Measurements from ENCODE around the gene DCD.
"Not testable (repeated sequence)": the region's sequence is repeated elsewhere in the genome, so short reads cannot be mapped to it uniquely, and the experiment has no call there.

The DCD gene, protein sequence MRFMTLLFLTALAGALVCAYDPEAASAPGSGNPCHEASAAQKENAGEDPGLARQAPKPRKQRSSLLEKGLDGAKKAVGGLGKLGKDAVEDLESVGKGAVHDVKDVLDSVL

DNA sequence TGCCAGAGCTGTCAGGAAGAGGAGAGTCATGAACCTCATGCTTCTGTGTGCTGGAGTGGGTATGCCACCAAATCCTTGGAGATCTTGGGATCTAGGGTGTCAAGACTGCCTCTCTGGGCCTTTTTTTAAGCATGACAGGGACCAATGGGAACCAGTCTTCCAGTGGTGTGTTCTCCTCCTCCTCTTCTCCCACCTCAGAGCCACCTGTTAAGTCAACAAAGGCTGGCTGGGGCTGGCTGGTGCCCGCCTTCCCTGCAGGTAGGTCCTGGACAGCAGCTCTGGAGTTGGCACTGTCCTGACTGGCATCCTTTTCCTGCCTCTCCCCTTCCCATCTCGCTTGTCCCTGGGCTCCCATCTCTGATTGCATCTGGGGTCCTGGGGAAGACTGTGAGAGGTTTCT, at the start of gene DCD:
DCD (minus strand) TSS at position 101 of the 400 bp plus-strand sequence; CDS start at position 39, 62 bp downstream.
- H3K27ac Mint-ChIP-seq, result no peak within 1 kb of the TSS
- no peaks in the 10 kb centered on the region for H3K9me3 Mint-ChIP-seq
- no peaks in the 10 kb centered on the region for H3K36me3 Mint-ChIP-seq (ENCODE audit: low read depth)
- H3K4me3 Mint-ChIP-seq, result no peak within 1 kb of the TSS
- H3K4me1 Mint-ChIP-seq (ENCODE audit: low read depth), result no peaks in the 10 kb centered on the region
- H3K27me3 Mint-ChIP-seq (ENCODE audit: low read depth), result peaks cover 39% of the 10 kb centered on the region

DNA sequence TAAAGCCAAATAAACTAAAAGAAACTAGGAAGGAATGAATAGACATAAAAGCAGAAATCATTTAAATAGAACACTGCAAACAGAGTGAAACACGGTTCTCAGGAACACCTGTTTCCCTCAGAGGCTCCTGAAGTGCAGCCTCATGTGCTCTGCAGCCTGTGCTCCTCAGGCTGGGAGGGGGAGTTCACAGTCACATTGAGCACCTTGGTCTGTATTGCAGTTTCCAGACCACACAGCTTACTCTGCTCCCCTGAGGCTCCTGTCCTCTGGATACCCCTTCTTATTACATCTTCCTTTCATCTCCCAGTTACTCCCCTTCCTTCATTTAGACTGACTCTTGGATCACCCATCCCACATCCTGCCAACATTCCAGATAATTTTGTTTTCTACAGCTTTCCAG, 49.7 kb upstream of the DCD start:
- no peaks in the 10 kb centered on the region for H3K9me3 Mint-ChIP-seq
- H3K27me3 Mint-ChIP-seq (ENCODE audit: low read depth), result peaks cover 30% of the 10 kb centered on the region
- H3K4me3 Mint-ChIP-seq, result no peak overlapping the region
- no peaks in the 10 kb centered on the region for H3K36me3 Mint-ChIP-seq (ENCODE audit: low read depth)
- no peak overlapping the region for H3K27ac Mint-ChIP-seq
- H3K4me1 Mint-ChIP-seq (ENCODE audit: low read depth), result no peaks in the 10 kb centered on the region

DNA sequence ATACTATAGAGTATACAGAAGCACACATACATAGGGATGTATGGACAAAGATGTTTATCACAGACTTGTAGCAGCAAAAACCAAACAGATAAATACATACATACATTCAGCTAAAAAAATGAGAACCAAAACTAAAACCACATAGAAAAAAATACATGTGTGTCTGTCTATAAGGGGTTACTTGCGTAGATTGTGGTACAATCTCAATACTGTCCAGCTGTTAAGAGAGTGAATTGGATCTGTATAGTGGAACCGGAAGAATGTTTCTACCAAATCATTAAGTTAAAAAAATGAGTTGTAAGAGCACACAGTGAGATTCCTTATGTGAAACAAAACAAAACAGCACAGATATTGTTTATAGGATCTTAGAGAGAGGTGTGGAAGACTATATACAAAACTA, 44.2 kb upstream of the DCD start:
- H3K36me3 Mint-ChIP-seq (ENCODE audit: low read depth), result no peaks in the 10 kb centered on the region
- H3K27ac Mint-ChIP-seq, result no peak overlapping the region

DNA sequence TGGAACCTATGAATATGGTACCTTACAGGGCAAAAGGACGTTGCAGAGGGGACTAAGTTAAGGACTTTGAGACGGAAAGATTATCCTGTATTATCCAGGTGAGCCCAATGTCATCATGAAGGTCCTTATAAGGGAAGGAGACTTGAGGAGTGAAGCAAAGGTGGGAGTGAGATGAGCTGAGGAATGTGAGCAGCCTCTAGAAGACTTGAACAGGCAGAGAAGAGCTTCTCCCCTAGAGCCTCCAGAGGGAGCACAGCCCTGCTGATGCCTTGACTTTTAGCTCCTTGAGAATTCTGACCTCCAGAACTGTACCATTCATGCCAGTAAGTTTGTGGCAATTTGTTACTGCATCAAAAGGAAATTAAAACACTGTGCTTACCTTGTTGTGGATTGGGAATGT, 41.8 kb upstream of the DCD start:
- H3K4me1 Mint-ChIP-seq (ENCODE audit: low read depth), result no peaks in the 10 kb centered on the region
- no peak overlapping the region for H3K27ac Mint-ChIP-seq
- H3K36me3 Mint-ChIP-seq (ENCODE audit: low read depth), result no peaks in the 10 kb centered on the region
- H3K4me3 Mint-ChIP-seq, result no peak overlapping the region
- H3K9me3 Mint-ChIP-seq, result no peaks in the 10 kb centered on the region
- H3K27me3 Mint-ChIP-seq (ENCODE audit: low read depth), result peaks cover 45% of the 10 kb centered on the region

More for the DNA sequence above, 44.2 kb upstream of the DCD start:
- no peaks in the 10 kb centered on the region for H3K9me3 Mint-ChIP-seq
- H3K4me1 Mint-ChIP-seq (ENCODE audit: low read depth), result no peaks in the 10 kb centered on the region
- no peak overlapping the region for H3K4me3 Mint-ChIP-seq
- peaks cover 48% of the 10 kb centered on the region for H3K27me3 Mint-ChIP-seq (ENCODE audit: low read depth)

DNA sequence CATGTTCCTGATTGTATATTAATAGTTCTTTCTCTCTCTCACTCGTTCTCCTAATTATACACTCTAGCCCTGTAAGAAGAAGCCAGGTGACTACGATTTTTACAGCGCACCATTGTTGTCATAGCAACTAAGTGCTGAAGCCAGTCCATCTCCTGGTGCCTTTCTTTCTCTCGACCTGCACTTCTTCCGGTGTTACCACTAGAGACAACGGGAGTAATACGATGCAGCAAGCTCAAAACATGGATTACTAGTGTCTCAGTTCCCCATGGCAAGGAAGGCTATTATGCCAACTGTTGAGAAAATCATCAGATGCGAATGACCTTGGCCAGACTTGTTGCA, 40.8 kb upstream of the DCD start:
- Mint-ChIP-seq H3K36me3 (ENCODE audit: low read depth) (no peaks in the 10 kb centered on the region), H3K4me1 (ENCODE audit: low read depth) (no peaks in the 10 kb centered on the region), H3K4me3 (no peak overlapping the region), H3K27ac (no peak overlapping the region), H3K27me3 (ENCODE audit: low read depth) (peaks cover 44% of the 10 kb centered on the region), H3K9me3 (no peaks in the 10 kb centered on the region)

DNA sequence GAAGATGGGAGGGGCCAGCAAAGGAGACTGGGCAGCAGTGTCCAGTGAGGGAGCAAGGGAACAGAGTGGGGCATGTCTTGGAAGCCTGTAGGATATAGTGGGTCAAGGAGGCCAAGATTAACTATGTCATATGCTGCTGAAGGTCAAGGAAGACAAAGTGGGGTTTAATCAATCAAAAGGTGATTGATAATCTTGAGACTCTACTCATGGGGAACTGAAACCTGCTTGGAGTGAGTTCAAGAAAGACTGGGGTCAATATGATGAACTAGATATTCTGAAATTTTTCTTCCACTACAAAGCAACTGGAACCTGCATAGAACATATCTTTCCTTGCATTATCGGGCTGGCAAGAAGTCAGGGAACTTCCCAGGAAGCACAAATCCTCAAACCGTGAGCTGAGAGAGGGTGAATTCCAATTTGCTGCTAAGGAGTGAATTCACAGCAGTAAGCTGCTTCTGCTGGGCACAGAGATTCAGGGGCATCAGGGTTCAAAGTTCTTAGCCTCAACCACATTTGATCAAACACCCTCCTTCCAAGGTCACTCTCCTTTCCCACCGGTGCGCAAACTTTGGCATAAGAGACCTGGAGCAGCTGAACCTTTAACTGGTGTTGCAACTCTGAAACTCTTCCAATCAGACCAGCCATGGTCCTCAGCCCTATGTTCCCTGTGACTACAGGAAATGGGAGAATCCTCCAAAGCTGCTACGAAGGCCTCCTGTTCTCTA, 40.3 kb upstream of the DCD start:
- Mint-ChIP-seq H3K27ac (no peak overlapping the region), H3K36me3 (ENCODE audit: low read depth) (no peaks in the 10 kb centered on the region), H3K9me3 (no peaks in the 10 kb centered on the region), H3K27me3 (ENCODE audit: low read depth) (peaks cover 49% of the 10 kb centered on the region), H3K4me1 (ENCODE audit: low read depth) (no peaks in the 10 kb centered on the region), H3K4me3 (no peak overlapping the region)

DNA sequence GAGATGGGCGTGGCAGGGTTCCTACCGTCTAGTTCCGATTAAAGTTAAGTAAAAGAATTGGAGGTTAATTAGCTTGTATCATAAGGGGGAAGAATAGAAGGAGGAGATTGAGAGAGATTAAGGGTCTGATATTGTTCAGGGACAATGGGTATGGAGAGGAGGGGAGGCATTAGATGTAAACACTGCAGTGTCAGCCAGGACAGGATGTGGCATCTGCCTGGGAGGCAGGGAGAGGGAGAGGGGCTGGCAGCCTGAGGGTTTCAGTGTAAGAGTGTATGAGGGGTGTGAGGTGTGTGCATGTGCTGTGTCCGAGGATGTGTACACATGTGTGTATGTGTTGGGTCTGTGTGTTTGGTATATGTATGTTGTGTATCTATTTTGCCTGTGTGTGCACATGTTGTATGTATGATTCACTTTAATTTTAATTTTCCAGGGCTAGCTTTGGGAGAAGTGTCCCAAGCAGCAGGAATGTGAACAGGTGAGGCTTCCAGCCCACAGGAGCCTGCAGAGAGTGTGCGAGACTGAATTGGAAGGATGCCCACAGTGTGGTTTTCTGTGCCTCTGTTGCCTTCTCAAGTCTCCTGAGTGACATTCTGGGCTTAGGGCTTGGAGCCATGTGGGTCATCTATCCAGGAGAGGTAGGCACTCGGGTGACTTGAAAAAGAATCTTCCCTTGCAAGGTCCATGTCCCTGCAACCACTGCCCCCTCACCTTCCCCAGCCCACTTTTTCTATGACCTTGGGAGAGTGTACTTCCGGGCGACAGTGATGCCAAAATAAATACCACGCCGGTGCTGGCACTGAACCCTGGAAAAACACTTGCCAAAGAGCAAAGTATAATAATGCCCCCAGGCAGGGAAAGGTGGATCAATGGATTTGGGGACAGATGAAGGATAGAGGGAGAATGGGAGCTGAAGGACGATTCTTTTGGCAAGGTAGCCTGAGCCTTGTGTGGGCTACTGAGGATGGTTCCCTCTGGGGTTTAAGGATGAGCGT, 36.8 kb upstream of the DCD start:
- Mint-ChIP-seq H3K4me3 (no peak overlapping the region), H3K9me3 (no peaks in the 10 kb centered on the region), H3K36me3 (ENCODE audit: low read depth) (no peaks in the 10 kb centered on the region), H3K27me3 (ENCODE audit: low read depth) (peaks cover 50% of the 10 kb centered on the region), H3K4me1 (ENCODE audit: low read depth) (no peaks in the 10 kb centered on the region), H3K27ac (no peak overlapping the region)

DNA sequence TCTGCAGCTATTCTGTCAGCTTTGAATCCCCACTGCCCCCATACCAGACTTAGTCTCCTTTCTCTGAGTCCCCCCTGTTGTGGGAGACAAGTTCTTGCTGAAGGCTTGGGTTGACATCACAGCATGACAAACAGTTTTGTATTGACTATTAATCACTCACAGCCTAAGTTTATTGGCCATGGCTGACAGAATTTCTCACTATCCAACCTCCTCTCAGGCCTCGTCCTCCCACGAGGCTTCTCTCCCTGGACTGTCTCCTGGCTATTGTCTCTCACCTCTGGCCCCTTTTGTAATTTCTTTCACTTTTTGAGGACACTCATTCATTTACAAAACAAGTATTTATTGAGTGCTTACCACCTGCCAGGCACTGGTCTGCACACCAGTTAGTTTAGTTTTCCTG, 35.2 kb upstream of the DCD start:
- Mint-ChIP-seq H3K4me1 (ENCODE audit: low read depth) (no peaks in the 10 kb centered on the region), H3K4me3 (no peak overlapping the region), H3K9me3 (no peaks in the 10 kb centered on the region), H3K27ac (no peak overlapping the region), H3K27me3 (ENCODE audit: low read depth) (peaks cover 54% of the 10 kb centered on the region), H3K36me3 (ENCODE audit: low read depth) (no peaks in the 10 kb centered on the region)

DNA sequence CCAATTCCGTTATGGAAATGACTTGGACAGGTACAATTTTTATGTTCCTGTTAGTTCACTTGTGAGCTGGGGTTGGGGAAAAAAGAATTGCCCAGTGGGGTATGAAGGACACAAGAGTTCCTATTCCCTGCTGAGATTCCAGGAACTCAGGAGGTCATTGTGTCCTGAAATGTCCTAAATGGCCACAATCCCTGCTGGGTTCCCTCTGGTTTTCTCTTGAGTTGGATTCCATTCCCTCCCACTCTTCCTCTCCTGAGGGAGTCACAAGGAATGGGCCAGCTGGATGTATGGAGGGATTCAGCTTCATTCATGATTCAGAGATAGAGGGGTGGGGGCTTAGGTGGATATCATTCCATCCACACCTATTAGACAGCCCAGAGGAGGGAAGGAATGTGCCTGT, 34.5 kb upstream of the DCD start:
- H3K9me3 Mint-ChIP-seq, result no peaks in the 10 kb centered on the region
- no peaks in the 10 kb centered on the region for H3K36me3 Mint-ChIP-seq (ENCODE audit: low read depth)
- no peak overlapping the region for H3K4me3 Mint-ChIP-seq
- H3K4me1 Mint-ChIP-seq (ENCODE audit: low read depth), result no peaks in the 10 kb centered on the region
- H3K27me3 Mint-ChIP-seq (ENCODE audit: low read depth), result peaks cover 55% of the 10 kb centered on the region
- H3K27ac Mint-ChIP-seq, result no peak overlapping the region

DNA sequence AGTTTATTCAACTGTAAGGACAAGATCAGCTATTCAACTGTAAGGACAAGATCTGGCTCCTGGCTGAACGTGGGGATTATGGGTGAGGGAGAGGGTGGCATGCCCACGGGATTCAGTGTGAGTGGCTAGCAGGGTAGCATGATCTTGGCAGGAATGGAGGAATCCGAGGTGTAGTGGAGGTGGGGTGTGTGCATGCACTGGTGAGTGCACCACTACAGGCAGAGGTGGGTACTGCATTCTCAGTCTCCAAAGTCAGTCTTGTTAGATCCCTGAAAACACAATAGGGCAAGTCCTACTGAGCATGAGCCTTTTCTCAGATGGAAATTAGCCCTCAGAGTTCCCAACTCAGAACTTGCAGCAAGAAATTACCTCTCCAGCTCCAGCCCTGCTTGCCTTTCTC, 32.2 kb upstream of the DCD start:
- H3K4me1 Mint-ChIP-seq (ENCODE audit: low read depth), result no peaks in the 10 kb centered on the region
- no peaks in the 10 kb centered on the region for H3K9me3 Mint-ChIP-seq
- peaks cover 44% of the 10 kb centered on the region for H3K27me3 Mint-ChIP-seq (ENCODE audit: low read depth)
- no peak overlapping the region for H3K27ac Mint-ChIP-seq
- no peak overlapping the region for H3K4me3 Mint-ChIP-seq
- no peaks in the 10 kb centered on the region for H3K36me3 Mint-ChIP-seq (ENCODE audit: low read depth)

DNA sequence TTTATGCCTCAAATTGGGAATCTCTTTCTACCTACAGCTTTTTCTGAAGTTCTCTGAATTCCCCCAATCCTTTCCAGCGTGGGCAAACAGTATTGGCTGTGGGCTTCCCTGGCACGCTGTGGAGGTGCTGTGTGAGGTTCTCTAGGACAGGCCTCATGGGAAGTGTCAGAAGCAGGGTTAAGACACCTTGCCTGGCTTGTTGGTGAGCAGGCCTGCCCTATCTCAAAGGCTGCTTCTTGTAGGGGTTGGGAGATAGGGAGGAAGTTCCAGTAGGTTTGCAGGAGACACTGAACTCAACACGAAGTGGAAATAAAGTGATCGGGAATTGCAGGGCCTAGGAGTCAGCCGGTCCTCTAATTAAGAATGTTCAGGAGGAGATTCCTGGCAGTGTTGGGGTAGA, 30.0 kb upstream of the DCD start:
- no peaks in the 10 kb centered on the region for H3K4me1 Mint-ChIP-seq (ENCODE audit: low read depth)
- no peaks in the 10 kb centered on the region for H3K36me3 Mint-ChIP-seq (ENCODE audit: low read depth)
- H3K4me3 Mint-ChIP-seq, result no peak overlapping the region
- H3K9me3 Mint-ChIP-seq, result no peaks in the 10 kb centered on the region
- H3K27me3 Mint-ChIP-seq (ENCODE audit: low read depth), result peaks cover 30% of the 10 kb centered on the region
- H3K27ac Mint-ChIP-seq, result no peak overlapping the region

DNA sequence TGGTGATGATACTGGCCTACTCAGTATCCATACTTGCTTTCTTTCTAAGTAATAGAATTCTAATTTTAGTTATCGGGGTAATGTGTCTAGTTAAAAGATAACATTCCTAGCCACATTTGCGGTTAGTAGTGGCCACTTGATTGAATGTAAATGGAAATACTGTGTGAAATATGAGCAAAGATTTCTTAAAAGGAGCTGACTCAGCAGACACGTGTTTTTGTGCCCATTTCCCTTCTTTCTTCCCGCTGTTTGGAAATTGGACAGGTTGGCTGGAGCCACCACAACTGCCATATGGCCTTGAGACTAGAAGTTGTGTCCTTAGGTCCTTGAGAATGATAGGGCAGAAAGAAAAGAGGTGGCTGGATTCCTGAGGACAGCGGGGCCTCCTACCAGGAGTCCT, 19.8 kb upstream of the DCD start:
- peaks cover 28% of the 10 kb centered on the region for H3K27me3 Mint-ChIP-seq (ENCODE audit: low read depth)
- no peaks in the 10 kb centered on the region for H3K36me3 Mint-ChIP-seq (ENCODE audit: low read depth)
- no peaks in the 10 kb centered on the region for H3K4me1 Mint-ChIP-seq (ENCODE audit: low read depth)
- H3K27ac Mint-ChIP-seq, result no peak overlapping the region
- H3K9me3 Mint-ChIP-seq, result no peaks in the 10 kb centered on the region
- no peak overlapping the region for H3K4me3 Mint-ChIP-seq

DNA sequence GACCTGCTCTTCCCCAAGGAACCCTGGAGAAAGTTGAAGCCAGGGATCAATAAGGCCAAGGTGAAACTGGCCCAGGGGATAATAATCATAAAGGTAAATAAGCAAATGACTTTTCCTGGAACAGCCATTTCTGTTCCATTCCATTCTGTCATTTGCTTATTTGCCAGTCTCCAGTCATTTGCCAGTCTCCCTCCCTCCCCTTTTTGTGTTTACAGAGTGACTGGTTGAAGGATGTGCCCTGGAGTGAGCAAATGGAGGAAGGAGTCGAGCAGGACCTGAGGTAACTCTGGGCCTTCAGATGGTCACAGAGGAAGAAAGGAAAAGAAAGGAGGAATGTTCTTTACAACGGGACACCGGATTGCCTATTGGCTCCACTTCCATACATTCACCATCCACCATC, 17.8 kb upstream of the DCD start:
- H3K27ac Mint-ChIP-seq, result no peak overlapping the region
- no peak overlapping the region for H3K4me3 Mint-ChIP-seq
- H3K4me1 Mint-ChIP-seq (ENCODE audit: low read depth), result no peaks in the 10 kb centered on the region
- no peaks in the 10 kb centered on the region for H3K9me3 Mint-ChIP-seq
- H3K36me3 Mint-ChIP-seq (ENCODE audit: low read depth), result no peaks in the 10 kb centered on the region
- H3K27me3 Mint-ChIP-seq (ENCODE audit: low read depth), result peaks cover 17% of the 10 kb centered on the region

DNA sequence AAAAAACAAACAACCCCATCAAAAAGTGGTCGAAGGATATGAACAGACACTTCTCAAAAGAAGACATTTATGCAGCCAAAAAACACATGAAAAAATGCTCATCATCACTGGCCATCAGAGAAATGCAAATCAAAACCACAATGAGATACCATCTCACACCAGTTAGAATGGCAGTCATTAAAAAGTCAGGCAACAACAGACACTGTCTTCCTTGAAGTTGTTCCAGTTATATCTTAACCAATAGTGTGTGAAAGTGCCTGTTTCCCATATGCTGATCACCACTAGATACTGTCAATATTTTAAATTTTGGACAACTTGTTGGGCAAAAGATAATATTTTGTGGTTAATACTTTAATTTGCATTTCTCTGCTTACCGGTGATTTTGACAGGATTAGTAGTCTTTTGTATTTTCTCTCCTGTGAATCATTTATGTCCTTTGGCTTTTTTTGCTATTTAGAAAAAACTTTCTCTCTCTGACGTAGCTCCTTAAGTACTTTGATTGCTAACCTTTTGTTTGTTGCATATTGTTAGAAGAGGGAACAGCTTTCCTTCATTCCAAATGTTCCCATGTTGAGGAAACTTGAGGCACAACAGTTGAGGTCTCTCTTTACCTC, 17.0 kb upstream of the DCD start:
- not testable (repeated sequence) for H3K36me3 Mint-ChIP-seq (ENCODE audit: low read depth); H3K27ac Mint-ChIP-seq

More for the DNA sequence above, 17.0 kb upstream of the DCD start:
- H3K9me3 Mint-ChIP-seq; H3K4me1 Mint-ChIP-seq (ENCODE audit: low read depth); H3K4me3 Mint-ChIP-seq: not testable (repeated sequence)
- H3K27me3 Mint-ChIP-seq (ENCODE audit: low read depth), result peaks cover 12% of the 10 kb centered on the region

All from T-helper 1 cell treated with Interleukin-12 subunit alpha and Interleukin-12 subunit beta and Interleukin-4 antibody, amounts not matched to agents 30 μg/mL and 1 μg/mL, for 36 hours (primary cell).